Measurements from ENCODE around the gene INPP5J.
"Not testable (repeated sequence)": the region's sequence is repeated elsewhere in the genome, so short reads cannot be mapped to it uniquely, and the experiment has no call there.

The INPP5J gene, protein sequence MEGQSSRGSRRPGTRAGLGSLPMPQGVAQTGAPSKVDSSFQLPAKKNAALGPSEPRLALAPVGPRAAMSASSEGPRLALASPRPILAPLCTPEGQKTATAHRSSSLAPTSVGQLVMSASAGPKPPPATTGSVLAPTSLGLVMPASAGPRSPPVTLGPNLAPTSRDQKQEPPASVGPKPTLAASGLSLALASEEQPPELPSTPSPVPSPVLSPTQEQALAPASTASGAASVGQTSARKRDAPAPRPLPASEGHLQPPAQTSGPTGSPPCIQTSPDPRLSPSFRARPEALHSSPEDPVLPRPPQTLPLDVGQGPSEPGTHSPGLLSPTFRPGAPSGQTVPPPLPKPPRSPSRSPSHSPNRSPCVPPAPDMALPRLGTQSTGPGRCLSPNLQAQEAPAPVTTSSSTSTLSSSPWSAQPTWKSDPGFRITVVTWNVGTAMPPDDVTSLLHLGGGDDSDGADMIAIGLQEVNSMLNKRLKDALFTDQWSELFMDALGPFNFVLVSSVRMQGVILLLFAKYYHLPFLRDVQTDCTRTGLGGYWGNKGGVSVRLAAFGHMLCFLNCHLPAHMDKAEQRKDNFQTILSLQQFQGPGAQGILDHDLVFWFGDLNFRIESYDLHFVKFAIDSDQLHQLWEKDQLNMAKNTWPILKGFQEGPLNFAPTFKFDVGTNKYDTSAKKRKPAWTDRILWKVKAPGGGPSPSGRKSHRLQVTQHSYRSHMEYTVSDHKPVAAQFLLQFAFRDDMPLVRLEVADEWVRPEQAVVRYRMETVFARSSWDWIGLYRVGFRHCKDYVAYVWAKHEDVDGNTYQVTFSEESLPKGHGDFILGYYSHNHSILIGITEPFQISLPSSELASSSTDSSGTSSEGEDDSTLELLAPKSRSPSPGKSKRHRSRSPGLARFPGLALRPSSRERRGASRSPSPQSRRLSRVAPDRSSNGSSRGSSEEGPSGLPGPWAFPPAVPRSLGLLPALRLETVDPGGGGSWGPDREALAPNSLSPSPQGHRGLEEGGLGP

GRCh38 chr22:31122532-31123291, at the start of gene INPP5J:
Gene INPP5J, plus strand, starts transcription at chr22:31122966. Its CDS starts 49 bp downstream, at chr22:31123015.
- H3K4me1 ChIP-seq (ENCODE audit: control insufficient read depth, insufficient read depth, low read length), result peaks cover 20% of the 10 kb centered on the region
- H3K9ac ChIP-seq (ENCODE audit: low read length), result peak within 1 kb of the TSS; percentile 85
- peak within 1 kb of the TSS; percentile 73 for H3K4me3 ChIP-seq (ENCODE audit: low read length)
- no peaks in the 10 kb centered on the region for H3K36me3 ChIP-seq (ENCODE audit: control insufficient read depth, insufficient read depth, low read length)
- H3K9me3 ChIP-seq (ENCODE audit: control insufficient read depth, low read length), result no peaks in the 10 kb centered on the region
- no peaks in the 10 kb centered on the region for H3K27me3 ChIP-seq (ENCODE audit: control insufficient read depth, insufficient read depth, low read length)

GRCh38 chr22:31073125-31073524, 49.6 kb upstream of the INPP5J start:
- H3K36me3 ChIP-seq (ENCODE audit: control insufficient read depth, insufficient read depth, low read length); H3K27me3 ChIP-seq (ENCODE audit: control insufficient read depth, insufficient read depth, low read length); H3K9ac ChIP-seq (ENCODE audit: low read length); H3K9me3 ChIP-seq (ENCODE audit: control insufficient read depth, low read length); H3K4me1 ChIP-seq (ENCODE audit: control insufficient read depth, insufficient read depth, low read length); H3K4me3 ChIP-seq (ENCODE audit: low read length): not testable (repeated sequence)

- not testable (repeated sequence) for H3K9me3 ChIP-seq (ENCODE audit: control insufficient read depth, low read length); H3K36me3 ChIP-seq (ENCODE audit: control insufficient read depth, insufficient read depth, low read length); H3K4me1 ChIP-seq (ENCODE audit: control insufficient read depth, insufficient read depth, low read length)
Measured at GRCh38 chr22:31073545-31074145, 49.1 kb upstream of the INPP5J start.

GRCh38 chr22:31075961-31076360, 46.8 kb upstream of the INPP5J start:
- Histone ChIP-seq H3K9ac (ENCODE audit: low read length) (no peak overlapping the region), H3K36me3 (ENCODE audit: control insufficient read depth, insufficient read depth, low read length) (no peaks in the 10 kb centered on the region), H3K4me1 (ENCODE audit: control insufficient read depth, insufficient read depth, low read length) (peaks cover 14% of the 10 kb centered on the region), H3K9me3 (ENCODE audit: control insufficient read depth, low read length) (no peaks in the 10 kb centered on the region), H3K4me3 (ENCODE audit: low read length) (no peak overlapping the region), H3K27me3 (ENCODE audit: control insufficient read depth, insufficient read depth, low read length) (no peaks in the 10 kb centered on the region)

More at GRCh38 chr22:31073545-31074145, 49.1 kb upstream of the INPP5J start:
- H3K27me3 ChIP-seq (ENCODE audit: control insufficient read depth, insufficient read depth, low read length); H3K9ac ChIP-seq (ENCODE audit: low read length); H3K4me3 ChIP-seq (ENCODE audit: low read length): not testable (repeated sequence)

DNA sequence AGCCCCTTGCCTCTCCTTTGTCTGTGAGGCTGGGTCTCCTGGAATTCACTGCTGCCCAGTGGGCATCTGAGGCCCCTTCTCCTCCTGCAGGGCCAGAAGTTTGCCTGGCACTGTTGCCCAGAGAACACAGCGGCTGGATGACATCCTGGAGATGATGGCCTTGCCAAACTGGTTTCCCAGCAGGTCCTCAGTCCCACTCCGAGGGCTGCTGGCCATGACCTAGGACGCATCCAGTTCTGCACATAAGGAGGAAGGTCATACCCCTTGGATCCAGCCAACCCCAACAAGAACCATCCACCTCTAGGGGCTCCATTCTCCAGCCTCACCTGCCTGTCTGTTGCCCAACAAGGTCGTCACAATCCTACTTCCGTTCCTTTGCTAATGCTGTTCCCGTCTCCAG, 45.1 kb upstream of the INPP5J start:
- H3K4me1 ChIP-seq (ENCODE audit: control insufficient read depth, insufficient read depth, low read length), result peaks cover 27% of the 10 kb centered on the region
- H3K4me3 ChIP-seq (ENCODE audit: low read length), result no peak overlapping the region
- no peak overlapping the region for H3K9ac ChIP-seq (ENCODE audit: low read length)
- no peaks in the 10 kb centered on the region for H3K27me3 ChIP-seq (ENCODE audit: control insufficient read depth, insufficient read depth, low read length)
- no peaks in the 10 kb centered on the region for H3K36me3 ChIP-seq (ENCODE audit: control insufficient read depth, insufficient read depth, low read length)
- H3K9me3 ChIP-seq (ENCODE audit: control insufficient read depth, low read length), result no peaks in the 10 kb centered on the region

DNA sequence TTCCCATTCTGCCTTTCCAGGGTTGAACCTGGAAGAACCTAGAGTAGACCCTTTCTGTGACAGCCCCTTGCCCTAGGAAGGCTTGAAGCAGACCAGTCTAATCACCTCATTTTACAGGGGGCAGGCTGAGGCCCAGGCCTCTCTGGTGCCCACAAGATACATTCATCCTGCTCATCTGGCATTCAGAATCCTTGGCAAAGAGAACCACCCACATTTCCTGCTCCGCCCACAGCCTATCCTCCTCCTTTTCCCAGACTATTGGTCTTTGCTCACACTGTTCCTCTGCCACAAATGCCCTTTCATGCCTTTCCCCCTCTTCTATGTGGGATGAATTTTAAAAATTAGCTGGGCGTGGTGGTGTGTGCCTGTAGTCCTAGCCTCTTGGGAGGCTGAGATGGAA, 44.4 kb upstream of the INPP5J start:
- not testable (repeated sequence) for H3K36me3 ChIP-seq (ENCODE audit: control insufficient read depth, insufficient read depth, low read length); H3K27me3 ChIP-seq (ENCODE audit: control insufficient read depth, insufficient read depth, low read length); H3K4me3 ChIP-seq (ENCODE audit: low read length); H3K9me3 ChIP-seq (ENCODE audit: control insufficient read depth, low read length); H3K9ac ChIP-seq (ENCODE audit: low read length)
- H3K4me1 ChIP-seq (ENCODE audit: control insufficient read depth, insufficient read depth, low read length), result peaks cover 34% of the 10 kb centered on the region

GRCh38 chr22:31079095-31079642, 43.6 kb upstream of the INPP5J start:
- H3K9me3 ChIP-seq (ENCODE audit: control insufficient read depth, low read length), result no peaks in the 10 kb centered on the region
- H3K9ac ChIP-seq (ENCODE audit: low read length), result no peak overlapping the region
- no peaks in the 10 kb centered on the region for H3K36me3 ChIP-seq (ENCODE audit: control insufficient read depth, insufficient read depth, low read length)
- no peak overlapping the region for H3K4me3 ChIP-seq (ENCODE audit: low read length)
- H3K4me1 ChIP-seq (ENCODE audit: control insufficient read depth, insufficient read depth, low read length), result peaks cover 42% of the 10 kb centered on the region
- H3K27me3 ChIP-seq (ENCODE audit: control insufficient read depth, insufficient read depth, low read length), result no peaks in the 10 kb centered on the region

DNA sequence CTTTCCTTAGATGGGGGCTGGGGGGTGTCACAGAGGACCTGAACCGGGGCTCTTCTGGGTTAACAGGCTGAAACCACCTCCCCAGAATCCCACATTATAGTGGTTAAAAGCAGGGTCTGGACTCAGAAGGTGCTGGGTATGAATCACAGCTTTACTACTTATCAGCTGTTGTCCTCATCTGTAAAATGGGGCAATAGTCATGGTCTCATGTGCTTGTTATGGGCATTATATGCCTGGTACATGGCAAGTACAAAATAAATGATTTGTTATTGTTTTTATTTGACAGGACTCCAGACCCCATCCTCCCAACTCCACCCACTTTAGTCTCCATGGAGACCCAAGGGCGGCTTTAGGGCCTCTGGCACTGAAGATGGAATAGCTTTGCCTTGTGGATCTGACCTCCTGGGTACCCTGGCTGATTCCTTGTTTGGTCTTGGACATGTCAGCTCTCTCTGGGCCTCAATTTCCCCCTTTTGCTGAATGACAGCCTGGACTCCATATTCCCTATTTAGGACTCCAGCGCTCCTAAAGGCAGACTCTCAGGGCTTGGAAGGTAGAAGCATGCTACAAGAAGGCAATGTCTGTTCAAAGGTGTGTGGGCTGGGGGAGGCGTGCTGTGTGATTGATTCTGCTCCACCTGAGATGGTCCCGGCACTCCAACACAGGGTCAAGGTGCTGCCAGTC, 42.5 kb upstream of the INPP5J start:
- Histone ChIP-seq H3K9me3 (ENCODE audit: control insufficient read depth, low read length) (no peaks in the 10 kb centered on the region), H3K4me3 (ENCODE audit: low read length) (peak overlapping the region; percentile 45), H3K4me1 (ENCODE audit: control insufficient read depth, insufficient read depth, low read length) (peaks cover 46% of the 10 kb centered on the region), H3K36me3 (ENCODE audit: control insufficient read depth, insufficient read depth, low read length) (no peaks in the 10 kb centered on the region), H3K27me3 (ENCODE audit: control insufficient read depth, insufficient read depth, low read length) (no peaks in the 10 kb centered on the region), H3K9ac (ENCODE audit: low read length) (peak overlapping the region; percentile 88)

- peak within 1 kb of the TSS; percentile 88 for H3K9ac ChIP-seq (ENCODE audit: low read length)
- H3K36me3 ChIP-seq (ENCODE audit: control insufficient read depth, insufficient read depth, low read length), result no peaks in the 10 kb centered on the region
- H3K27me3 ChIP-seq (ENCODE audit: control insufficient read depth, insufficient read depth, low read length), result no peaks in the 10 kb centered on the region
- no peaks in the 10 kb centered on the region for H3K9me3 ChIP-seq (ENCODE audit: control insufficient read depth, low read length)
- H3K4me1 ChIP-seq (ENCODE audit: control insufficient read depth, insufficient read depth, low read length), result peaks cover 50% of the 10 kb centered on the region
- H3K4me3 ChIP-seq (ENCODE audit: low read length), result peak within 1 kb of the TSS; percentile 45
Measured at GRCh38 chr22:31080848-31081649, 41.7 kb upstream of the INPP5J start, which contains the start of gene SMTN. Gene SMTN, plus strand, starts transcription at chr22:31081318. Its CDS starts 1,941 bp downstream, at chr22:31083259.

GRCh38 chr22:31081963-31082605, 40.7 kb upstream of the INPP5J start:
- H3K27me3 ChIP-seq (ENCODE audit: control insufficient read depth, insufficient read depth, low read length), result no peaks in the 10 kb centered on the region
- peak overlapping the region; percentile 45 for H3K4me3 ChIP-seq (ENCODE audit: low read length)
- no peaks in the 10 kb centered on the region for H3K36me3 ChIP-seq (ENCODE audit: control insufficient read depth, insufficient read depth, low read length)
- peak overlapping the region; percentile 88 for H3K9ac ChIP-seq (ENCODE audit: low read length)
- H3K9me3 ChIP-seq (ENCODE audit: control insufficient read depth, low read length), result no peaks in the 10 kb centered on the region
- H3K4me1 ChIP-seq (ENCODE audit: control insufficient read depth, insufficient read depth, low read length), result peaks cover 58% of the 10 kb centered on the region
